IMR-90 (cell line): ENCODE results near the gene MRPL50. TPM values are rescaled to one million over a fixed set of nuclear protein-coding genes. Genes with fewer than 3 reads are reported as not detected.

Source experiments
- ATAC-seq: fragments of 200-7000 bp; cut with Tn5 transposase; 2 replicates; pipeline ENCODE4 v1.9.1; 2020; ENCODE audit warnings: low read depth, mild to moderate bottlenecking, moderate library complexity
- BruUV-seq: library from RNA; stranded (reverse); fragments of 400-500 nt; replicated peaks from 2 replicates; lab custom pipeline; 2021; lab: Mats Ljungman, UMichigan
- CTCF ChIA-PET: fragments of 300-600 bp; formaldehyde crosslinking; extraction: SDS; loops from one replicate; lab custom pipeline; 2021; ENCODE audit warnings: antibody characterized with exemption; lab: Yijun Ruan, JAX
- POLR2A ChIA-PET: fragments of 300-600 bp; sonication (Branson Sonifier 250); formaldehyde crosslinking; loops from one replicate; lab custom pipeline; 2022; ENCODE audit warnings: antibody characterized with exemption; ENCODE audit not compliant: unreplicated experiment; lab: Charles Lee
- DNase-seq: peaks from one replicate; pipeline ENCODE4 v3.0.0; 2013
- H2AFZ ChIP-seq: replicated peaks from 2 replicates; pipeline ENCODE3; 2013; ENCODE audit warnings: low read length, mild to moderate bottlenecking; ENCODE audit not compliant: poor library complexity
- H2AK5ac ChIP-seq: 2 replicates; pipeline ENCODE4 v1.6.1; 2013; ENCODE audit warnings: low read depth, low read length, inconsistent platforms
- H2AK9ac ChIP-seq: replicated peaks from 2 replicates; pipeline ENCODE3; 2013; ENCODE audit warnings: mild to moderate bottlenecking, low read depth, low read length, moderate library complexity; ENCODE audit not compliant: poor library complexity
- H2BK120ac ChIP-seq: 2 replicates; pipeline ENCODE4 v1.6.1; 2013; ENCODE audit warnings: low read depth, low read length, inconsistent platforms
- H2BK15ac ChIP-seq: 3 replicates; pipeline ENCODE4 v1.6.1; 2013; ENCODE audit warnings: low read depth, low read length, inconsistent platforms
- H2BK20ac ChIP-seq: 2 replicates; pipeline ENCODE4 v1.6.1; 2013; ENCODE audit warnings: low read depth, mild to moderate bottlenecking, inconsistent platforms, low read length, moderate library complexity
- H2BK5ac ChIP-seq: 2 replicates; pipeline ENCODE4 v1.6.1; 2013; ENCODE audit warnings: mild to moderate bottlenecking, low read depth, low read length, inconsistent platforms; ENCODE audit not compliant: poor library complexity, severe bottlenecking
- H3K14ac ChIP-seq: replicated peaks from 2 replicates; pipeline ENCODE4 v1.6.1; 2013; ENCODE audit warnings: low read depth, low read length, inconsistent platforms
- H3K18ac ChIP-seq: 2 replicates; pipeline ENCODE4 v1.6.1; 2013; ENCODE audit warnings: low read depth, low read length, control low read depth
- H3K23ac ChIP-seq: 2 replicates; pipeline ENCODE4 v1.6.1; 2013; ENCODE audit warnings: low read depth, low read length, inconsistent platforms
- H3K27ac ChIP-seq: 2 replicates; pipeline ENCODE4 v1.5.1; 2013; ENCODE audit warnings: mild to moderate bottlenecking, control low read depth, low read length; ENCODE audit not compliant: insufficient read depth
- H3K27me3 ChIP-seq: 2 replicates; pipeline ENCODE4 v1.6.1; 2013; ENCODE audit warnings: low read length; ENCODE audit not compliant: control insufficient read depth, insufficient read depth
- H3K36me3 ChIP-seq: 2 replicates; pipeline ENCODE4 v1.6.1; 2013; ENCODE audit warnings: low read length, mixed read lengths; ENCODE audit not compliant: control insufficient read depth, insufficient read depth
- H3K4ac ChIP-seq: 2 replicates; pipeline ENCODE4 v1.6.1; 2013; ENCODE audit warnings: low read depth, low read length, inconsistent platforms
- H3K4me1 ChIP-seq: 2 replicates; pipeline ENCODE4 v1.6.1; 2013; ENCODE audit warnings: low read length, mixed read lengths; ENCODE audit not compliant: control insufficient read depth, insufficient read depth
- H3K4me2 ChIP-seq: 2 replicates; pipeline ENCODE4 v1.6.1; 2013; ENCODE audit warnings: low read depth, mild to moderate bottlenecking, control low read depth, low read length, moderate library complexity
- H3K4me3 ChIP-seq: 2 replicates; pipeline ENCODE4 v1.5.1; 2013; ENCODE audit warnings: low read depth, mild to moderate bottlenecking, control low read depth, low read length, moderate library complexity; ENCODE audit not compliant: insufficient read depth
- H3K56ac ChIP-seq: 2 replicates; pipeline ENCODE4 v1.6.1; 2013; ENCODE audit warnings: low read length, inconsistent platforms; ENCODE audit not compliant: insufficient read depth; ENCODE audit errors: extremely low read depth
- H3K79me1 ChIP-seq, 2 experiments: 2 replicates each; pipeline ENCODE4 v1.6.1; 2013; ENCODE audit warnings: low read length in 2 of 2, inconsistent platforms in 1 of 2, low read depth in 1 of 2
- H3K9ac ChIP-seq: 2 replicates; pipeline ENCODE4 v1.6.1; 2013; ENCODE audit warnings: low read depth, low read length, control low read depth
- H3K9me1 ChIP-seq: 2 replicates; pipeline ENCODE4 v1.6.1; 2013; ENCODE audit warnings: low read length, inconsistent platforms; ENCODE audit not compliant: insufficient read depth
- H3K9me3 ChIP-seq: 2 replicates; pipeline ENCODE4 v1.6.1; 2013; ENCODE audit warnings: low read length; ENCODE audit not compliant: control insufficient read depth, insufficient read depth
- H4K20me1 ChIP-seq: 2 replicates; pipeline ENCODE4 v1.6.1; 2013; ENCODE audit warnings: low read length, inconsistent platforms; ENCODE audit not compliant: insufficient read depth
- H4K5ac ChIP-seq: 2 replicates; pipeline ENCODE4 v1.6.1; 2013; ENCODE audit warnings: mild to moderate bottlenecking, low read depth, low read length, control low read depth
- H4K8ac ChIP-seq, 2 experiments: 2 replicates each; pipeline ENCODE4 v1.6.1; 2013; ENCODE audit warnings: low read depth in 2 of 2, low read length in 2 of 2, control low read depth in 1 of 2, inconsistent platforms in 1 of 2
- H4K91ac ChIP-seq: 2 replicates; pipeline ENCODE4 v1.6.1; 2013; ENCODE audit warnings: low read depth, low read length, inconsistent platforms; ENCODE audit not compliant: insufficient read depth
- CEBPB ChIP-seq: IDR thresholded peaks from 2 replicates; pipeline ENCODE4 v1.6.1; 2012; ENCODE audit warnings: low read depth, low read length, improper control_type of control experiment
- MXI1 ChIP-seq: IDR thresholded peaks from 2 replicates; pipeline ENCODE4 v1.6.1; 2012; ENCODE audit warnings: low read depth, mild to moderate bottlenecking, low read length, moderate library complexity, borderline replicate concordance
- WGBS, 2 experiments: methylation state at CpG; one replicate each; pipeline versions ENCODE4 v1.1.5 to v1.1.7; 2013; ENCODE audit warnings: missing lambda C conversion rate in 2 of 2; ENCODE audit not compliant: insufficient read length in 1 of 2; ENCODE audit errors: extremely low coverage in 2 of 2; 5-methylcytosine and 5-hydroxymethylcytosine counted together
- dilution Hi-C: fragments of 300-500 bp; cut with HindIII; formaldehyde crosslinking; loops from one replicate; pipeline ENCODE4 v1.14.3; 2018; ENCODE audit warnings: low sequenced_read_pairs; ENCODE audit not compliant: unreplicated experiment
- in situ Hi-C: fragments of 300-500 bp; cut with MboI; formaldehyde crosslinking; loops from 3 replicates; pipeline ENCODE4 v1.14.3; 2019; ENCODE audit warnings: low sequenced_read_pairs, inconsistent platforms, mixed read lengths
- intact Hi-C: fragments of 100-400 bp; cut with micrococcal nuclease; formaldehyde crosslinking; loops from 2 replicates; pipeline ENCODE4 v1.10.0; 2022
- polyA plus RNA-seq, 3 experiments: library from polyadenylated mRNA; depleted of rRNA; stranded (reverse); fragments of >200 nt; gene quantifications; 2 replicates each; pipeline ENCODE4 v1.2.3, GENCODE V29; 2012; ENCODE audit warnings: low replicate concordance in 1 of 3
- total RNA-seq: library from RNA; depleted of rRNA; stranded (reverse); fragments of >200 nt; gene quantifications from 2 replicates; pipeline ENCODE4 v1.2.3, GENCODE V29; 2012

Gene MRPL50
- total and polyA plus RNA-seq, 2 of the 4 experiments (the other 2 are of a cell fraction): 7.5 to 8.6 TPM

DNA sequence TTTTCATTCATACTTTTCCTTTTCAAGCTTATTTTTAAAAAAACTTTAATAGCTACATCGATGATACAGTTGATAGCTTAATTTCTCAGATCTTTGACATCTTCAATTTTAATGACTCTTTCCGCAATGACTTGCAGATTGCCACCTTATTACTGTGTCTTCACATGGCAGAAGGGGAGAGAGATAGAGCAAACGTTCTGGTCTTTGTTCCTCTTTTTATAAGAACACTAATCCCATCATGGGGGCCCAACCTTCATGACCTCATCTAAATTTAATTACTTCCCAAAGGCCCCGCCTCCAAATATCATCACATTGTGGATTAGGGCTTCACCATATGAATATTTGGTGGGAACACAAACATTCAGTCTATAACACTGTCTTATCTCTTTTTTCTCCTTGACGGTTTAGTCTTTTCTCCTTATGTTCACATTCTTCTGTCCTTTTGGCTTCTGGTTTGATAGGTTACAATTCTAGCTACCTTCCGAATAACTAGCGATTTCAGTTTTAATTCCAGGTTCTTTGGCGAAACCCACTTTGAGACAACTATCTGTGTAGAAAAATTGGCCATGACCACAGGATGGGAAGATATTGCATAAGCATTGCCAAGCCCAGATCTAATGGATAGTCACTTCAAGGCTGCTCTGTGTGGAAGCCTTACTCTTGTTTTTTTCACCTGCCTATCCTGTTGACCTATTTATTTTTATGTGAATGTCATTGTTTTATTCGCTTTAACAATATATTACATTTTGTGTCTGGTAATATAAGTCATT lies 5.3 kb upstream of the MRPL50 start:
- Histone ChIP-seq H3K4me2 (no peak overlapping the region), H2AK5ac (no peak overlapping the region), H3K9me3 (peaks cover 34% of the 10 kb centered on the region), H3K56ac (no peak overlapping the region), H2BK15ac (no peak overlapping the region), H3K36me3 (peaks cover 42% of the 10 kb centered on the region), H2BK20ac (no peak overlapping the region), H3K4me1 (peaks cover 2% of the 10 kb centered on the region), H3K27ac (no peak overlapping the region), H2BK120ac (no peak overlapping the region), H4K8ac (no peak overlapping the region), H3K4ac (no peak overlapping the region), H3K9me1 (no peaks in the 10 kb centered on the region), H2AK9ac (no peak overlapping the region), H3K18ac (no peak overlapping the region), H3K79me1 (peaks cover 27 to 29% of the 10 kb centered on the region in 2 experiments), H4K20me1 (no peaks in the 10 kb centered on the region), H3K4me3 (no peak overlapping the region), H2BK5ac (no peak overlapping the region), H2AFZ (no peak overlapping the region), H3K9ac (no peak overlapping the region), H3K14ac (no peak overlapping the region), H4K5ac (no peak overlapping the region), H4K91ac (no peak overlapping the region), H3K27me3 (no peaks in the 10 kb centered on the region), H3K23ac (no peak overlapping the region)
- intact Hi-C loops (no loop called here), dilution Hi-C loops (no loop called here), in situ Hi-C loops (no loop called here)
- DNase-seq (no peak), ATAC-seq (no peak)
- ChIA-PET POLR2A (no interaction called here), CTCF (no interaction called here)
- TF ChIP-seq CEBPB (no peak), MXI1 (no peak)
- WGBS, 2 experiments: 100% methylated on average over 2 of the region's 9 CpGs; no CpG with 5 or more reads in 1 of the 2 experiments
- BruUV-seq: no TSS peak
